Fibroblast of mammary gland (primary cell): Measurements from ENCODE around the gene SAE1.

Experiments used
- DNase-seq: peaks from one replicate; pipeline ENCODE4 v3.0.0-alpha.2; 2010; ENCODE audit warnings: low read depth
- H3K4me3 ChIP-seq: 2 replicates; pipeline ENCODE4 v1.5.1; 2011; ENCODE audit warnings: low read depth, mild to moderate bottlenecking, low read length, moderate library complexity; ENCODE audit not compliant: control insufficient read depth
- CTCF ChIP-seq: conservative IDR thresholded peaks from 2 replicates; pipeline ENCODE4 v1.5.1; 2011; ENCODE audit warnings: low read depth, low read length, inconsistent platforms; ENCODE audit not compliant: control insufficient read depth, insufficient read depth

SAE1 gene

DNA sequence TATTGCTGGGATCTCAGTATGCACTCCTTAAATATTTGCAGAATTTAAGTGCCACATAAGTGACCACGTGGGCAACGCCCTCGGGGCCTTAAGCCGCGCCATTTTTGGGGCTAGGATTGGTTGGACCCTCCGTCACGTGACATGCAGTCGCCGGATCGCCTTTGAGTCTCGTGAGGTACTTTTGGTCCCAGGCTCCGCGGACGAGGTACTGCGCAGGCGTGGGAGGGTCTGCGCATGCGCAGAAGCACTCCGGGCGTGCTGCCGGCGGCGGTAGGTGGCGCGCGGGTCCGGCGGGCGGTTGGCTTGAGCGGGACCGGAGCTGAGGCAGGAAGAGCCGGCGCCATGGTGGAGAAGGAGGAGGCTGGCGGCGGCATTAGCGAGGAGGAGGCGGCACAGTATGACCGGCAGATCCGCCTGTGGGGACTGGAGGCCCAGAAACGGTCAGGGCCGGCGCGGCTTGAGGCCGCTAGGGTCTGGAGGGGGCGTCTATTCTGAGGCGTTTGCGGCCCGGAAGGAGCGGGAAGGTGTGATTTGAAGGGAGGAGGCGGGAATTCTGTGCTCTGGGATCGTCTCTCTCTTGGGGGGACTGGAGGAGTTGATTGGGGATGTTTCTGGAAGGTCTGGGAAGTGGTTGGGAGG is at the start of gene SAE1:
SAE1 (plus strand) TSS at position 247 of the 639 bp plus-strand sequence; CDS start at position 343, 96 bp downstream.
- H3K4me3 ChIP-seq: peak within 1 kb of the TSS; percentile 96
- TF ChIP-seq CTCF: no peak
- peak; percentile 99 for DNase-seq

GRCh38 chr19:47081095-47081494 is 49.5 kb upstream of the SAE1 start:
- TF ChIP-seq CTCF: no peak
- H3K4me3 ChIP-seq: no peak overlapping the region
- no peak for DNase-seq

DNA sequence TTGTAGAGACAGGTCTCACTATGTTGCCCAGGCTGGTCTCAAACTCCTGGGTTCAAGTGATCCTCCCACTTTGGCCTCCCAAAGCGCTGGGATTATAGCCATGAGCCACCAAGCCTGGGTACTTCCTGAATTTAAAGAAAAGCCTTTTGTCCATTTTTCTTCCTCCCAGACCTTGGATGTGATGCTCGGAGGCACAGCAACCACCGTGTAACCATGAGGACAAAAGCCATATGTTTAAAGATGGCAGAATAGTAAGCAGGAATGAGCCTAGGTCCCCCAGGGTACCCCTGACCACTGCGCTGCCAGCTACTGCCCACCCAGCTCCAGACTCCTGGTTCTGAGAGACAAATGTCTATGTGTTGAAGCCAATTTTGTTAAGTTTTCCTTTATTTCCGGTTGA is 48.1 kb upstream of the SAE1 start:
- TF ChIP-seq CTCF: no peak
- DNase-seq: no peak
- H3K4me3 ChIP-seq: no peak overlapping the region

DNA sequence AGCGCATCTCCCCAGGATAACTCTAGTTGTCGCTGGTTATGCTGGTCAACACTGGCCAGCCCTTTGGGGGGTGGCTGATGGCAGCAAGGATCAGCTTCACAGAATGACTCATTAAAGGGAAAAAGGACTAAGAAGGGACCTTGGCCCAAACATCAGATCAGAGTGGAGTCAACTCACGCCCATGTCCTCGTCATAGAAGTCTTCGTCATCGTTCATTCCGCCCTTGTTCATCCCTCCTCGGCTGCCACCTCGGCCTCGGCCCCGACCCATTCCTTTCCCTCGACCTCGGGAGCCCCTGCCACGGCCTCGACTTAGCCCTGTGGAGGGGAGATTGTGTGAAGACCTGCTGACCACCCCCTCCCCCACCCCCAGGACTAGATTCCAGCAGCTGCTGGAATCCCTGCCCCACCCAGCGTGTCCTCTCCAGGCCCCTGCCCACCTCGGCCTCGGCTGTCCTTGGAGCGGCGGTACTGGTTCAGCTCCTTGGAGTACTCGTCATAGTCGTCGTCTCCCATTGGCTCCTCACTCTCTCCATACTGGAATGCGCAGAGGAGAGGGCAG is 45.7 kb upstream of the SAE1 start:
- TF ChIP-seq CTCF: no peak
- no peak for DNase-seq
- no peak overlapping the region for H3K4me3 ChIP-seq

GRCh38 chr19:47086280-47086679 is 44.4 kb upstream of the SAE1 start:
- TF ChIP-seq CTCF: no peak
- no peak overlapping the region for H3K4me3 ChIP-seq
- no peak for DNase-seq

- TF ChIP-seq CTCF: no peak
- DNase-seq: no peak
- H3K4me3 ChIP-seq: no peak overlapping the region
These were observed 40.8 kb upstream of the SAE1 start for GRCh38 chr19:47089767-47090350.

DNA sequence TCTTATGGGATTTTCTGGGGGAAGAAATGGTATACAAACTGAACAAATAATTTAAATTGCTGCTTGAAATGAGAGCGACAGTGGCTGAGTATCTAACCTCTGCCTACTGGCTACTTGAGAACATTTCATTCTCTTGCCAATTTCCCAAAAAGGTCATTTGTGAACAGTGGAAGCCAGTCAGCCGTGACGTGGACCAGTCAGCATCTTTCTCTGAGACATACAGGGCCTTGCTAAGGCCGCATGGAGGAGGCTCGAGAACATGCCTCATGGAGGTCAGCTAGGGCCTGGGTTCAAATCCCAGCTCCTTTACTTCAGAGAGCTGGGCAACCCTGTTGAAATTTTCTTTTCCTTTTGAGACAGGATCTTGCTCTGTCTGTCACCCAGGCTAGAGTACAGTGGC is 37.4 kb upstream of the SAE1 start:
- peak; percentile 58 for DNase-seq
- H3K4me3 ChIP-seq: no peak overlapping the region
- no peak for TF ChIP-seq CTCF
